ENCODE measurements around the gene CCDC167. TPM values are rescaled to one million over a fixed set of nuclear protein-coding genes. Genes with fewer than 3 reads are reported as not detected.
"Not testable (repeated sequence)": the region's sequence is repeated elsewhere in the genome, so short reads cannot be mapped to it uniquely, and the experiment has no call there.

CCDC167 gene
- total RNA-seq, 1 experiment from 2014 or later: 53.5 TPM

- DNase-seq (ENCODE audit: low spot score): no peak
Observed at GRCh38 chr6:37511201-37511600, 11.5 kb upstream of the CCDC167 start.

- no peak for DNase-seq (ENCODE audit: low spot score)
Observed at GRCh38 chr6:37507690-37508421, 8.2 kb upstream of the CCDC167 start.

GRCh38 chr6:37507077-37507476 lies 7.4 kb upstream of the CCDC167 start:
- DNase-seq (ENCODE audit: low spot score): no peak

GRCh38 chr6:37506479-37506878 lies 6.8 kb upstream of the CCDC167 start:
- DNase-seq (ENCODE audit: low spot score): no peak

- no peak for DNase-seq (ENCODE audit: low spot score)
Observed at GRCh38 chr6:37504024-37504423, 4.3 kb upstream of the CCDC167 start.

- no peak for DNase-seq (ENCODE audit: low spot score)
Observed at GRCh38 chr6:37503309-37503965, 3.7 kb upstream of the CCDC167 start.

- no peak for DNase-seq (ENCODE audit: low spot score)
Observed at GRCh38 chr6:37502703-37503291, 3.1 kb upstream of the CCDC167 start.

- DNase-seq (ENCODE audit: low spot score): no peak
Observed at GRCh38 chr6:37501632-37502491, 2.2 kb upstream of the CCDC167 start.

- not testable (repeated sequence) for DNase-seq (ENCODE audit: low spot score)
Observed at GRCh38 chr6:37500904-37501303, 1.2 kb upstream of the CCDC167 start.

- DNase-seq (ENCODE audit: low spot score): no peak
Observed at GRCh38 chr6:37500294-37500608, 558 bp upstream of the CCDC167 start.

GRCh38 chr6:37496951-37497885 lies 2.5 kb downstream of the CCDC167 start:
- no peak for DNase-seq (ENCODE audit: low spot score)

GRCh38 chr6:37495244-37495934 lies 4.3 kb downstream of the CCDC167 start:
- DNase-seq (ENCODE audit: low spot score): no peak

GRCh38 chr6:37493661-37493995 lies 6.1 kb downstream of the CCDC167 start:
- DNase-seq (ENCODE audit: low spot score): no peak

- DNase-seq (ENCODE audit: low spot score): no peak
Observed at GRCh38 chr6:37492991-37493660, 6.6 kb downstream of the CCDC167 start.

- DNase-seq (ENCODE audit: low spot score): no peak
Observed at GRCh38 chr6:37492236-37492972, 7.3 kb downstream of the CCDC167 start.

GRCh38 chr6:37491830-37492208 lies 7.9 kb downstream of the CCDC167 start:
- no peak for DNase-seq (ENCODE audit: low spot score)

- DNase-seq (ENCODE audit: low spot score): no peak
Observed at GRCh38 chr6:37491171-37491829, 8.4 kb downstream of the CCDC167 start.

- no peak for DNase-seq (ENCODE audit: low spot score)
Observed at GRCh38 chr6:37490536-37491170, 9.0 kb downstream of the CCDC167 start.

All from H4 (cell line).